H1 (cell line): ENCODE measurements around the gene SHROOM2. TPM values are rescaled to one million over a fixed set of nuclear protein-coding genes. Genes with fewer than 3 reads are reported as not detected.

Experiments used
- polyA plus RNA-seq, 7 experiments: library from polyadenylated mRNA; depleted of rRNA in 3 of 7; stranded (reverse) in 5 of 7; unstranded in 2 of 7; fragments of >200 nt in 5 of 7; fragments of 200-250 nt in 2 of 7; gene quantifications; 1 replicate in 5 of 7; 2 replicates in 1 of 7; 4 replicates in 1 of 7; pipeline versions ENCODE4 v1.2.1 to v1.2.3, GENCODE V29; 2011 to 2013; ENCODE audit warnings: missing spikeins in 2 of 7, mixed read lengths in 2 of 7
- total RNA-seq: library from RNA; stranded (reverse); fragmentation: NEBNext Ultra II Directional; extraction: Animal tissue kit (Norgen Biotek cat#: 25700); gene quantifications from 2 replicates; pipeline ENCODE4 v1.2.1, GENCODE V29; 2021
- TF ChIP-seq, protein P1 (sequence below), 3 experiments: IDR thresholded peaks; 1 replicate in 2 of 3; 2 replicates in 1 of 3; pipeline versions ENCODE4 v1.5.1 to v1.6.1; 2011; ENCODE audit warnings: low read length in 3 of 3, mild to moderate bottlenecking in 3 of 3, inconsistent platforms in 2 of 3, low read depth in 1 of 3, moderate library complexity in 1 of 3; ENCODE audit not compliant: insufficient read depth in 1 of 3; ENCODE audit errors: control extremely low read depth in 1 of 3

The SHROOM2 gene
- total and polyA plus RNA-seq, 2 of the 8 experiments (the other 6 are each of a cell fraction or from before 2014, with no cell fraction given): 3.4 to 14.2 TPM

DNA sequence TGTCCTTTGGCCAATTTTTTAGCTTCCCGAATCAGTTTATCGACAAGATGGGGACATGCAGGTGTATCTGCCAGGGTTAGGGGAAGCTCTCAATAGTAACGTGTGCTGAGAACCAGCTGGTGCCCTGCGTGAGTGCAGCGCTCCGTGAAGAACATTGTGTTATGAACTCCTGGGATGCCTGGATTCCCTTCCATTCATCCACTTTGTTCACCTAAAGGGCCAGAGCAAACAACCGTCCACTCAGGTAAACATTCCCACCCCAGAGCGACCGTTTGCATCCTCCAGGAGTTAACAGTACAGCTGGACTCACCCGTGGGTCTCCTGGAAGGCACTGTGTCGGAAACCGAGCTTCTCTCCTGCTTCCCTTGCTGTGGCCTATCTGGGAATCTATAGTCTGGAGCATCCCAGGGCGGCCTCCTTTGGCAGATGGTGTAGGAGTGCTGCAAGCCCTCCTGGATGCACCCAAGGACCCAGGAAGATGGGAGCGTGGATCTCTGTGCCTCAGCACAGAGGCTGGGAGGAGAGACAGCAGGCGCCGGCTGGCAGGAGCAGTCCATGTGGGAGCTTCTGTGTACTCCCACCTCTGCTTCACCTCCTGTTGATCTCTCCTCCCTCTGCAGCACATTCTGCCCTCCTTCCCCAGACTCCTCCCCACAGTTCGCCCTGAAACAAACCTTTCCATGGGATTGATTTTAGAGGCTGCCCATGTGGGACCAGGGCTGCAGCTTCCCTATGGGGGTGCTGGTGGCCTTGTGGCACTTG, 62.7 kb downstream of the SHROOM2 start (continued):
- TF ChIP-seq, protein P1, sequence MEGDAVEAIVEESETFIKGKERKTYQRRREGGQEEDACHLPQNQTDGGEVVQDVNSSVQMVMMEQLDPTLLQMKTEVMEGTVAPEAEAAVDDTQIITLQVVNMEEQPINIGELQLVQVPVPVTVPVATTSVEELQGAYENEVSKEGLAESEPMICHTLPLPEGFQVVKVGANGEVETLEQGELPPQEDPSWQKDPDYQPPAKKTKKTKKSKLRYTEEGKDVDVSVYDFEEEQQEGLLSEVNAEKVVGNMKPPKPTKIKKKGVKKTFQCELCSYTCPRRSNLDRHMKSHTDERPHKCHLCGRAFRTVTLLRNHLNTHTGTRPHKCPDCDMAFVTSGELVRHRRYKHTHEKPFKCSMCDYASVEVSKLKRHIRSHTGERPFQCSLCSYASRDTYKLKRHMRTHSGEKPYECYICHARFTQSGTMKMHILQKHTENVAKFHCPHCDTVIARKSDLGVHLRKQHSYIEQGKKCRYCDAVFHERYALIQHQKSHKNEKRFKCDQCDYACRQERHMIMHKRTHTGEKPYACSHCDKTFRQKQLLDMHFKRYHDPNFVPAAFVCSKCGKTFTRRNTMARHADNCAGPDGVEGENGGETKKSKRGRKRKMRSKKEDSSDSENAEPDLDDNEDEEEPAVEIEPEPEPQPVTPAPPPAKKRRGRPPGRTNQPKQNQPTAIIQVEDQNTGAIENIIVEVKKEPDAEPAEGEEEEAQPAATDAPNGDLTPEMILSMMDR (IDR thresholded peaks at IDR 0.05; ENCODE audit: control extremely low read depth in 1 of 3, insufficient read depth in 1 of 3, low read depth in 1 of 3, low read length in 3 of 3): no peak
- TF ChIP-seq, all 59 proteins: peak for 0
